HG02840 (cell line): Measurements from ENCODE around the gene SLC38A2.

Experiments
- ATAC-seq: cut with Tn5 transposase; IDR thresholded peaks from one replicate; pipeline ENCODE4 v1.9.1; 2021; ENCODE audit warnings: mild to moderate bottlenecking, moderate library complexity, moderate number of reproducible peaks; ENCODE audit not compliant: unreplicated experiment, low FRiP score

SLC38A2 gene

DNA sequence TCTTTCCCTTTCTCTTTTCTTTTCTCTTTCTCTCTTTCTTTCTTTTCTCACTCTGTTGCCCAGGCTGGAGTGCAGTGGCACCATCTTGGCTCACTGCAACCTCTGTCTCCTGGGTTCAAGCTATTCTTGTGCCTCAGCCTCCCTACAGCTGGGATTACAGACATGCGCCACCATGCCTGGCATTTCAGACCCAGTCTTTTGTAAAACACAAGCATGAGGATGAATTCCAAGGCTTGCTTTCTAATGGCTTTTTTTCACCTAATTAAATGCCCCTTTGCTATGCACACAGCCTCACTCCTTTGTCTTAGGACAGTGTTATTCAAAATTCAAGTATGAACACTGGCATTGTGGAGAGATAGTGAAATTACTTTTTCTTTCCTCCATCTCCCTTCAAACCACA, 6.0 kb upstream of the SLC38A2 start:
- no peak for ATAC-seq

- ATAC-seq, result no peak
These were observed 5.1 kb upstream of the SLC38A2 start for GRCh38 chr12:46377678-46378077.

DNA sequence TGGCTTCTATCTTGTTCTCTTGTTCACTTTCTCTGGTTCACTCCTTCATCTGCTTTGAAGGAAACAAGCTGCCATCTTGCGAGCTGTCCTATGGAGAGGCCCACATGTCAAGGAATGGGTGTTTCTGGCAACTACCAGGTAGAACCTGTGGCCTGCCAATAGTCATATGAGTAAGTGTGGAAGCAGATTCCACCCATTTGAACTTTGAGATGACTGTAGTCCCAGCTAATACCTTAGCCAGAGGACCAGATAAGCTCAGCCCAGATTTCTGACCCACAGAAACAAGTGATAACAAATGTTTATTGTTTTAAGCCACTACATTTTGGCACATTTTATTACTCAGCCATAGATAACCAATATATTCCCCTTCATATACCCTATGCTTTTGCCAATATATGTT, 4.0 kb upstream of the SLC38A2 start:
- no peak for ATAC-seq

DNA sequence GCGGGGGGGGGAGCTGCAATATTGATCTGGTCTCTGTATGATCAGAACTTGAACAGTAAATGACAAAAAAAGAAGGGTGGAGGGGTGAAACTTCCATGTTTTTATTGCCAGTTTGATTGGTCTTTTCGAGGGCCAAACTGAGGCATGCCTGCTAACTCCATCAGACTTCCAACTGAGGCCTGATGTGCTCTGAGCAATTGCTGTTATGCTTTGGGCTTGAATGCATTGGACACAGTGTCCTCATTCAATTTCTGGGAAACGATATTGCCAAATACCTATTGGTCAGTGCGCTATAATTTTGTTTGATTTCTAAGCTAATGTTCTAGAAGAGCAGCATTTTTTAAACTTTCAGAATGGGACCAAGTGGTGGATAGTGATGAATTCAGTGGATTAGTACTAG, 2.1 kb upstream of the SLC38A2 start:
- ATAC-seq, result no peak

DNA sequence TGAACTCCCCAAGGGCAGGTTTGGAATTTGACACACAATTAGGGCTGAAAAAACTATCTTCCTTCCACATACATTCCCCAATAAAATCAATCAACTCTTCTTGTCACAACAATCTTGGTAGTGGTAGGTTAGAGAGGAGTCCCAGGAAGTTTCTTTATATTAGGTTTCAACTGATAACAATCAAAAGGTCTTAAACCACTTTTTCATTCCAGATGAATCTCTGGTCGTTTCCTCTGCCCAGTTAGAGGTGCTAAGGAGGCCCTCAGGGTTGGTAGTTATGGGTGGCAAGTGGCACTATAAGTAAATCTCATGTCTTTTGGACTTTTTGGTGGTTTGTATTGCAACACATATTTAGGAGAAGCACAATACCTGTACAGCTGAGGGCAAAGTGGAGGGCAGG, 1.7 kb upstream of the SLC38A2 start:
- no peak for ATAC-seq

DNA sequence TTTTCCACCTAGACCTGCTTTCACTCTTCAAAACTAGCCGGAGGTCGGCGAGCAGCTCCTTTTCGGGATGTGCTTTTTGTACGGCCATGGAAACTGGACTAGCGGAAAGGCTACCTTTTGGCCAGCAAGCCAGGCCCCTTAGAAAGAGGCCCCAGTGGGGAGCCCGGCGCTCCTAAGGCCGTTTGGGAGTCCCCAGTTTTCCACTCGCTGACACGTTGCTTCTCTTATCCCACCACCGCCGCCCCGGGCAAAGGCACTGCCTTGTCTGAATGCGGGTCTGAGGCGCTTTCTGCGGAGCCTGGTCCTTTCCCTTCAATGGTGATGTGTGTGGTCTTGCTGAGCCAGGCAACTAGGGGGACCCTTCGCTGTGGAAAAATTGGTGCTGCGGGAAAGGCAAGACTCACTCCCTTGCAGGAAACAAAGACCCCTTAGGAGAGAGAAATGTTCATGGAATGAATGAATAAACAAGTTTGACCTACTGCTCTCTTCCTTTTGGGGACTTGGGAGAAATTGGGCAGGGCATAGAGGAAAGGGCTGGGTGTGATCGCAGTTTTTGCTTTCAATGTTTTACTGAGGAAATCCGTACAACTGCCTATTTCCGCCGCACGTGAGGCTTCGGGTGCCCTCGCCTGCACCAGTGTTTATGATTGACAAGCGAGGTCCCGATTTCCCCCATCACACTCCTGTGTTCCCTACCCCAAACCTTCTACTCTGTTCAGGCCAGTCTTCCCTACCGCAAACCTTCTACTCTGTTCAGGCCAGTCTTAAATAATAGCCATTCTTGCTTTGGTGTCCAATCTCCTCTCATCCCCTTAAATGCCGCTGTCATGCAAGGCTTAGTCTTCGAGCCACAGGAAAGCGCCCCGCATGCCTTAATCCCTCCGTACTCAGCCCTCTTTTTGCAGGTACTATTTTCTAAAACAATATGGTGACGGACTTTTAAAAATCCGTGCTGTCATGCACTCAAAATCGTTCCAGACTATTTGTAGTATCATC, 1.0 kb upstream of the SLC38A2 start:
- ATAC-seq, result no peak

GRCh38 chr12:46371718-46372543, 642 bp downstream of the SLC38A2 start:
- peak; percentile 13 for ATAC-seq

- ATAC-seq, result peak; percentile 62
These were observed 1.5 kb downstream of the SLC38A2 start for GRCh38 chr12:46370792-46371717.

DNA sequence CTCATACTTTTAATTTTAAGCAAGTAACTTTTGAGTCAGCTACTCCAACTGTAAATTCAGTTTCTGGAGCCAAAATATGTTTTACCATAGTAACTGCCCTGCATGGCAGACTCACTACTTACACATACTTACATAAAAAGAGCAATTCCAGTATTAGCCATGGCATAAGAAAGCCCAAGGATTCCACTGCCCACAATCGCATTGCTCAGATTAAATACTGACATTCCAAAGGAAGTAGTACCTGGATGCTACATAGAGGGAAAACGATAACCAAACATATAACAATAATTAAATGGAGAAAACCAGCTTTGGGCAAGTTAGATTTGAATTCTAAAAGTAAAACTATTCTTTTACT, 2.2 kb downstream of the SLC38A2 start:
- ATAC-seq, result no peak

DNA sequence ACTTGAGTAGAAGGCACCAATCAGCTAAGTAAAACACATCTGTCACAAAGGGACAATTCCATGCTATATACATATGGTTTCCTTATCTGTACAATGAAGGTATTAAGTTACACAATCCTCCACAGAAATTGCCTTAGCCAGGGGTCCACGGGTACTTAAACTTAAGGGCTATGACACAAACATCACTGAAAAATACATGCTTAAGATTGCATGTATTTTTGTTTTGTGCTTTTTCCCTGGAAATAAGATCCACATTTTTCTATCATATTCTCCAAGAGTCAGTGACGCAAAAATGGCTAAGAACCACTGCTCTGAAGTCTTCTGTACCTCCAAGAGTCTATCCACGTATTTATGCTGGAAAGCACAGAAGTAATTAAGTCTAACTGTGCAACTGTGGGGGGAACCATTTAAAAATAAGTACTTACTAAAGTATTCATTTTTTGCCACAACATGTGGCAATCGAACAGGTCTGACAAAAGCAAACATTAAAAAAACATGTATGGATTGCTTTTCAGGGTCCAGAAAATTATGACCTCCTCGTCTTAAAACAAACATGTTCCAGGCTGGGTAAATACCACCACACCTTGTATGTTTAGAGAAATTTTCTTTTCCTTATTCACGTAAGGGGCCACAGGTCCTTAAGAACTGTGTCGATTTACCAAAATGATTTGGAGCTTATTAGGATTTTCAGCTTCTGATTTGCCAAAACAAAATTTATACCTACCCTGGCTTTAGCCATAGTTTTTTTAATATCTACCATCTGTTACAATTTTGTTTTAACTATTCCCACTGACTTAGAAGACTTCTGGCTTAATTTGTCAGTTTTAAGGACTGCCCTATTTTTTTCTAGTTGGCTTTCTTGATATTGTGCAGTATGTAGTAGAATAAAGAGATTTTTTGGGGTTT, 2.8 kb downstream of the SLC38A2 start:
- ATAC-seq, result no peak

GRCh38 chr12:46369095-46369473, 3.5 kb downstream of the SLC38A2 start:
- no peak for ATAC-seq

DNA sequence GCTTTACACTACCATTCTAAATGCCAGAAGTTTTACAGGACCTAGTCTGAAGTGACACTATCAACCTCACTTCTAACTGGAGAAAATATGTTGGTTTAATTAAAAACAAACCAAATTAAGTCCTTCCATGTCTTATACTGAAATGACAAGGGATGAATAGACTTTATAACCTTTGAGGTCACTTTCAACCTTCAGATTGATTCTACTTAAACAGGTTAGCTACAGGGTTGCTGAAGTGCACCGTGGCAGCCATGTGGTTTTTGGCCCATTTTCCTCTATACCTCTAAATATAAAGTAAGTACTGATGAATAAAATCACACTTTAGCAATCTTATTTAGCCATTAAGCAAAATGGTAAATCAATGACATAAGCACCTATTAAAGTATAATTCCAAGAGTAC, 3.9 kb downstream of the SLC38A2 start:
- no peak for ATAC-seq

DNA sequence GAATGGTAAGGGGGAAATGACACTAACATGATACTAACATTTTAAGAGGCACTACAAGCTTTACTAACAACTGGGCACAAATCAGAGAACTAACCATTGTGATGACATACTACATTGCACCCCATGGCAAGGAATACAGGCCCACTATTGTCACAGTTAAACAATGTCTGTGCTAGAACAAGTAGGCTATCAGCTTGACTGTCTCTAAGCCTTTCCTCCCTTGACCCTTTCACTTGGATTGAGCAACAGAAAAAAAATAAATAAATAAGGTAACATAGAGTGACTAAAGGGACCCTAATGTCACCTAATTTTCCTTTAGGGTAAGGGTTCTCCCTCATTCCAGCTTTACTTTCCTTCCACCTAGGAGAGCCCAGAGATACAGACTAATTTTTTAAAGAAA, 4.4 kb downstream of the SLC38A2 start:
- no peak for ATAC-seq

DNA sequence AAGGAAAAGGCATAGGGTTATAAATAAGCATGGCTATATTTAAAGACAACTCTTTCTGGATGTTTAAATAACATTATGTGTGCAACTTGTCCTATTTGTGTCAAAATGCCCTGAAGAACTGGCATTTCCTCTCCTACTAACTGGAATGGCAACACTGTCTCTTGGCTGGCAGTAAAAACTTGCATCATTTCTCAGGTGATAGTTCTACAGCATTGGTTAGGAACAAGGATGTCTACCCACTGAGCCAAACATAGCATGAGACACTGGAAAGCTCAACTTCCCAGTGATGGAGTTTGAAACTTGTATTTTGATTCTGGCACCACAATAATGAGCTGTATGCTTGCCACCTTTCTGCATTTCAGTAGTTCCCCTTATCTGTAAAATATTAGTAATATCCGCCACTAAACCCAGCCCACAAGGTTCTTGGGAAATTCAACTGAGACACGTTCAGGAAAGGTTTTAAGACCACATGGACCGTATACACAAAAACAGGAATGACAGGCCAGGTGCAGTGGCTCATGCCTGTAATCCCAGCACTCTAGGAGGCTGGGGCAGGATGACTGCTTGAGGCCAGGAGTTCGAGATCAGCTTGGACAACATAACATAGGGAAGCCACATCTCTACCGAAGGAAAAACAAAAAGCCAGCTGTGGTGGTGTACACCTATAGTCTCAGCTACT, 5.1 kb downstream of the SLC38A2 start:
- ATAC-seq, result no peak

GRCh38 chr12:46366771-46367170, 5.8 kb downstream of the SLC38A2 start:
- no peak for ATAC-seq

GRCh38 chr12:46365951-46366379, 6.6 kb downstream of the SLC38A2 start:
- no peak for ATAC-seq

DNA sequence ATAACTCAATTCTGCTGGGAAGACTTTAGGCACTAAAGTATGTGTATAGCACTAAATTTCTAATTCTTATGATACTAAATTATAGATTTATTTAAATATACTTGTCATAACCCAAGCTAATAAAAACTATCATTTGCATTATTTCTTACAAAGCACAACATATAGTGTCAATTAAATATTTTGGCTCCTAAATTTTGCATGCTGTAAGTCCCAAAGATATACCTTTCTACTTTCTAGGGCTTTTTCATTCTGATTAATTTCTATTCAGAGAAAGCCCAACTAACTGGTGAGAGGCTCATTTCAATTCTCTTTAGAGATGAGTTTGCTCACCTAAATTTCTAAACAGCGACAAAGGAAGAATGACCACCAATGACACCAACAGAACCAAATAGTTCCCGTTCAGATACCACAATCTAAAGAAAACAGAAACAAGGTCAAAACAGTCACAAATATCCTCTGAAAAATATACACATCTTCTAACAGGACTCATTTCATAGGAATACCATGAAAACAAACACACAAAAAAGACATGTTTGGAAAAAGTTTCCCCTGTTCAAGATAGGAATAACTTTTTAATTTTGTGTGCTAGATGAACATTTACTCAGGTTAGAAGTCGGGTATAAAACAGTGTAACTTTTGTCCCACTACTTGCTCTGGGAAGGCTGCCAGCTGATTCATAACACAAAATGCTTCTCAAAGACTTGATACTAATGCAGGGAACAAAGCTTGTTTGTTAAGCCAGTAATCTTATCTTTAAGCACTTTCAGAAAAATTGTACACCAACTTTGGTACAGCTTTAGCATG, 7.6 kb downstream of the SLC38A2 start:
- ATAC-seq, result no peak

DNA sequence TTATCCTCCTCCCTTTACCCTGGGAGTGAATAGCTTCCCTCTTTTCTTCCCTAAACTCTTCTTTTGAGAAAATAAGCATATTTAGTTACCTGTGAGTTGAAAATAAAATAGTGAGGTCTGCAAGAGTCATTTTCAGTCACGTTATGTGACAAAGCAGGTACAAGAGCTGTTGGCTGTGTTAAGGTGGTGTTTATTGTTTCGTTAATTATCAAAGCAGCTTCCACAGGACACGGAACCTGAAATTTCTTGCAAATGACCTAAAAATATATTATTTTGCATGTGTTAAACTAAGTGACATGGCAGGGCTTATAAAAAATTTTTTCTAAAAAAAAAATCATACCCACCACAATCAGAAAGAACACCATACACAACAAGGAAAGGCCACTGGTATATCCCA, 8.3 kb downstream of the SLC38A2 start:
- no peak for ATAC-seq
